ENCODE results near the gene PHF5A. TPM values are rescaled to one million over a fixed set of nuclear protein-coding genes. Genes with fewer than 3 reads are reported as not detected.
"Not testable (repeated sequence)": the region's sequence is repeated elsewhere in the genome, so short reads cannot be mapped to it uniquely, and the experiment has no call there.

Gene PHF5A
- total and polyA plus RNA-seq, 2 donors (not counting 1 experiment from before 2014, with no cell fraction given), result 61.5 to 63.3 TPM

DNA sequence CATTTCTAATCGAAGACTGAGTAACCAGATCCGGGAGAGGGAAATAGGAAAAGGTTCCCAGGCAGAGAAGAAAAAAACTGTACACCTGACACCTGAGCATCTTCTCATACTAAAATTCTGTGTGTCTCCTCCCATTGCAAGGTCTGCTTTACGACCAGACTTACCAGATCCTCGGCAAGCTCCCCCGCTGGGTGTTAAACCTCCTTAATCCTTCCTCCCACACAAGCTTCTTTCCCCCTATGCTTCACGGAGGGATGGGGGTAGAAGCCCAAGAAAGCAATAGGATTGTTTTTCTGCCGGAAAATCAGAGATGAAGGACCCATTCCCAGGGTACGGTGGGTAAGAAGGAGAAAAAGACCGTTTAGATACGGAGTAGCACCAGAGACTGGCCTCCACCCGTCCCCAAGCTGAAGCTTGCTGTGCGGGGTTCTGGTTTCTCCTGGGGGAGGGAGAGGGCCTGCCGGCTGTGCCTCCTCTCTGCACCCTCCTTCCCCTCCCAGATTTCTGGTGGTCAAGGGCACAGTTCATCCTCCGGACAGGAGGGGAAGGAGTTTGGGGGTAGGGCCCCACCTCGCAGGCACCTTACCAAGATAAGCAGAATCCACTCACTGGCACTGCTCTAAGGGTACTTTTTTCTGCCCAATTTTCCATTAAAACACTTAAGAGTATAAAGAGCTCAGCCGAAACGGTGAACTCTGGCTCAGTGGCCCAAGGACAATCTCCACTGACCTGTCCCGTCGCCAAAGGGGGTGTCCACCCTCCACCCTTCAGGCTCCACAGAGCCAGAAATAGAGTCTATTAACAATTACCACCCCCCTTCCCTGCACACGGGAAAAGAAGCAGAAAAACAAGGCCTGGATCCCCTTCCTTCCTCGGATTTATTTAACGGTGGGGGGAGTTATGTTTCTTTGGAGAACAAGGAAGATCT lies 23.1 kb downstream of the PHF5A start:
- Histone ChIP-seq H3K27me3 (ENCODE audit: control insufficient read depth, insufficient read depth, low read length) (no peaks in the 10 kb centered on the region), H3K4me3 (replicated peaks in 1 of 4; ENCODE audit: control extremely low read depth in 1 of 4, insufficient read depth in 1 of 4, low read depth in 3 of 4, low read length in 4 of 4) (peak overlapping the region; percentile 81 to 98 (median 96)), H3K27ac (ENCODE audit: insufficient read depth, low read length) (peak overlapping the region; percentile 98), H3K79me2 (ENCODE audit: control insufficient read depth, insufficient read depth, low read length) (peaks cover 61% of the 10 kb centered on the region), H3K4me1 (ENCODE audit: control insufficient read depth, extremely low read depth, insufficient read depth, low read length) (no peaks in the 10 kb centered on the region), H3K9me3 (ENCODE audit: control insufficient read depth, insufficient read depth, low read depth, low read length) (no peaks in the 10 kb centered on the region), H2AFZ (ENCODE audit: low read length) (no peak overlapping the region), H3K36me3 (ENCODE audit: control insufficient read depth, insufficient read depth, low read length) (peaks cover 4% of the 10 kb centered on the region), H4K20me1 (ENCODE audit: control insufficient read depth, extremely low read depth, insufficient read depth, low read length) (peaks cover 3% of the 10 kb centered on the region), H3K9ac (ENCODE audit: insufficient read depth, low read length) (peak overlapping the region; percentile 90), H3K4me2 (ENCODE audit: extremely low read depth, insufficient read depth, low read length) (peak overlapping the region; percentile 88)
- TF ChIP-seq EZH2 (IDR thresholded peaks at IDR 0.05; ENCODE audit: low read length, missing control alignments), result no peak
- TF ChIP-seq, protein P1, sequence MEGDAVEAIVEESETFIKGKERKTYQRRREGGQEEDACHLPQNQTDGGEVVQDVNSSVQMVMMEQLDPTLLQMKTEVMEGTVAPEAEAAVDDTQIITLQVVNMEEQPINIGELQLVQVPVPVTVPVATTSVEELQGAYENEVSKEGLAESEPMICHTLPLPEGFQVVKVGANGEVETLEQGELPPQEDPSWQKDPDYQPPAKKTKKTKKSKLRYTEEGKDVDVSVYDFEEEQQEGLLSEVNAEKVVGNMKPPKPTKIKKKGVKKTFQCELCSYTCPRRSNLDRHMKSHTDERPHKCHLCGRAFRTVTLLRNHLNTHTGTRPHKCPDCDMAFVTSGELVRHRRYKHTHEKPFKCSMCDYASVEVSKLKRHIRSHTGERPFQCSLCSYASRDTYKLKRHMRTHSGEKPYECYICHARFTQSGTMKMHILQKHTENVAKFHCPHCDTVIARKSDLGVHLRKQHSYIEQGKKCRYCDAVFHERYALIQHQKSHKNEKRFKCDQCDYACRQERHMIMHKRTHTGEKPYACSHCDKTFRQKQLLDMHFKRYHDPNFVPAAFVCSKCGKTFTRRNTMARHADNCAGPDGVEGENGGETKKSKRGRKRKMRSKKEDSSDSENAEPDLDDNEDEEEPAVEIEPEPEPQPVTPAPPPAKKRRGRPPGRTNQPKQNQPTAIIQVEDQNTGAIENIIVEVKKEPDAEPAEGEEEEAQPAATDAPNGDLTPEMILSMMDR (conservative IDR thresholded peaks at IDR 0.05 in 1 of 2, IDR thresholded peaks at IDR 0.05 in 1 of 2; ENCODE audit: low read depth in 1 of 2, low read length in 2 of 2), result no peak
- no peak for DNase-seq (ENCODE audit: low read depth in 2 of 2)

- TF ChIP-seq, protein P1 (conservative IDR thresholded peaks at IDR 0.05 in 1 of 2, IDR thresholded peaks at IDR 0.05 in 1 of 2; ENCODE audit: low read depth in 1 of 2, low read length in 2 of 2), result no peak
- TF ChIP-seq EZH2 (IDR thresholded peaks at IDR 0.05; ENCODE audit: low read length, missing control alignments), result no peak
- DNase-seq (ENCODE audit: low read depth in 2 of 2), result peak; percentile 97
- Histone ChIP-seq H3K4me1 (ENCODE audit: control insufficient read depth, extremely low read depth, insufficient read depth, low read length) (no peaks in the 10 kb centered on the region), H3K4me3 (replicated peaks in 1 of 4; ENCODE audit: control extremely low read depth in 1 of 4, insufficient read depth in 1 of 4, low read depth in 3 of 4, low read length in 4 of 4) (peak overlapping the region; percentile 81 to 98 (median 96)), H3K4me2 (ENCODE audit: extremely low read depth, insufficient read depth, low read length) (peak overlapping the region; percentile 88), H3K9ac (ENCODE audit: insufficient read depth, low read length) (peak overlapping the region; percentile 90), H3K9me3 (ENCODE audit: control insufficient read depth, insufficient read depth, low read depth, low read length) (no peaks in the 10 kb centered on the region), H2AFZ (ENCODE audit: low read length) (peak overlapping the region; percentile 57), H4K20me1 (ENCODE audit: control insufficient read depth, extremely low read depth, insufficient read depth, low read length) (peaks cover 3% of the 10 kb centered on the region), H3K79me2 (ENCODE audit: control insufficient read depth, insufficient read depth, low read length) (peaks cover 67% of the 10 kb centered on the region), H3K36me3 (ENCODE audit: control insufficient read depth, insufficient read depth, low read length) (peaks cover 4% of the 10 kb centered on the region), H3K27ac (ENCODE audit: insufficient read depth, low read length) (peak overlapping the region; percentile 98), H3K27me3 (ENCODE audit: control insufficient read depth, insufficient read depth, low read length) (no peaks in the 10 kb centered on the region)
Measured at GRCh38 chr22:41444360-41445128, 23.9 kb downstream of the PHF5A start.

DNA sequence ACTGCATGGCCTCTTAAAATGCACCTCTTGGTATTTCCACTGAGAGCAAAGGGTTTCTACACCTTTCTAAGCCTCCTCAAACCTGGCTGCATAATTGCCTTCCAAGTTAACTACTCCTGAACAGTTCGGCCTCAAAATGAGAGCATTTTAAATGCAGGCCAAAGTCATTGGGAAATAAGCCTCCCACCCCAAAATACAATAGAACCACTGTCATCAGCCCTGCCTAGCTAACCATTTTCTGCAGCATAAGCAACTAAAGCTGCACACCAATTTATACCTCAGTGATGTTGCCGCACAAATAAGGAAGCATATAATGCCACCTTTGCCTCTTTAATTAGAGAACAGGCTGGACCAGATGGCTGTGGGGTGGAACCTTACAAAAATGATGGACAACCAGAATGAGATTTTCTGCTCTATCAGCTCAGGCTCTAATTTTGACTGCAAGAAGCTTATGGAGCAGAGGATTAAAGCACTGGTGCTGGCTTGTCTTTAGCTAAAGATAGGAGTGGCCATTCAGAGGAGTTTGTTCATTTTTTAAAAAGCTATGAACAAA lies 26.2 kb downstream of the PHF5A start:
- TF ChIP-seq EZH2 (IDR thresholded peaks at IDR 0.05; ENCODE audit: low read length, missing control alignments), result no peak
- TF ChIP-seq, protein P1 (conservative IDR thresholded peaks at IDR 0.05 in 1 of 2, IDR thresholded peaks at IDR 0.05 in 1 of 2; ENCODE audit: low read depth in 1 of 2, low read length in 2 of 2), result no peak
- Histone ChIP-seq H2AFZ (ENCODE audit: low read length) (no peak overlapping the region), H3K4me2 (ENCODE audit: extremely low read depth, insufficient read depth, low read length) (no peak overlapping the region), H4K20me1 (ENCODE audit: control insufficient read depth, extremely low read depth, insufficient read depth, low read length) (peaks cover 3% of the 10 kb centered on the region), H3K36me3 (ENCODE audit: control insufficient read depth, insufficient read depth, low read length) (peaks cover 5% of the 10 kb centered on the region), H3K9me3 (ENCODE audit: control insufficient read depth, insufficient read depth, low read depth, low read length) (no peaks in the 10 kb centered on the region), H3K4me3 (replicated peaks in 1 of 4; ENCODE audit: control extremely low read depth in 1 of 4, insufficient read depth in 1 of 4, low read depth in 3 of 4, low read length in 4 of 4) (no peak overlapping the region), H3K27me3 (ENCODE audit: control insufficient read depth, insufficient read depth, low read length) (no peaks in the 10 kb centered on the region), H3K4me1 (ENCODE audit: control insufficient read depth, extremely low read depth, insufficient read depth, low read length) (no peaks in the 10 kb centered on the region), H3K9ac (ENCODE audit: insufficient read depth, low read length) (no peak overlapping the region), H3K79me2 (ENCODE audit: control insufficient read depth, insufficient read depth, low read length) (peaks cover 83% of the 10 kb centered on the region), H3K27ac (ENCODE audit: insufficient read depth, low read length) (no peak overlapping the region)
- DNase-seq (ENCODE audit: low read depth in 2 of 2), result no peak

DNA sequence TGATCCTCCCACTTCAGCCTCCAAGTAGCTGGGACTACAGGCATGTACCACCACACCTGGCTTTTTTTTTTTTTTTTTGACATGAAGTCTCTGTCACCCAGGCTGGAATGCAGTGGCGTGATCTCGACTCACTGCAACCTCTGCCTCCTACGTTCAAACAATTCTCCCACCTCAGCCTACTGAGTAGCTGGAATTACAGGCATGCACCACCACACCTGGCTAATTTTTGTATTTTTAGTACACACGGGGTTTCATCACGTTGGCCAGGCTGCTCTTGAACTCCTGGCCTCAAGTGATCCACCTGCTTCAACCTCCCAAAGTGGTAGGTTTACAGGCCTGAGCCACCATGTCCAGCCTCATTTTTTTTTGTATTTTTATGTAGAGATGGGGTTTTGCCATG lies 28.0 kb downstream of the PHF5A start:
- H3K4me3 ChIP-seq (replicated peaks in 1 of 4; ENCODE audit: control extremely low read depth in 1 of 4, insufficient read depth in 1 of 4, low read depth in 3 of 4, low read length in 4 of 4); H3K9me3 ChIP-seq (ENCODE audit: control insufficient read depth, insufficient read depth, low read depth, low read length); H3K27me3 ChIP-seq (ENCODE audit: control insufficient read depth, insufficient read depth, low read length); H3K27ac ChIP-seq (ENCODE audit: insufficient read depth, low read length); H4K20me1 ChIP-seq (ENCODE audit: control insufficient read depth, extremely low read depth, insufficient read depth, low read length); H3K4me2 ChIP-seq (ENCODE audit: extremely low read depth, insufficient read depth, low read length); H2AFZ ChIP-seq (ENCODE audit: low read length); H3K4me1 ChIP-seq (ENCODE audit: control insufficient read depth, extremely low read depth, insufficient read depth, low read length); H3K9ac ChIP-seq (ENCODE audit: insufficient read depth, low read length); DNase-seq (ENCODE audit: low read depth in 2 of 2): not testable (repeated sequence)
- H3K36me3 ChIP-seq (ENCODE audit: control insufficient read depth, insufficient read depth, low read length), result peaks cover 15% of the 10 kb centered on the region
- peaks cover 90% of the 10 kb centered on the region for H3K79me2 ChIP-seq (ENCODE audit: control insufficient read depth, insufficient read depth, low read length)

Measured in fibroblast of lung (primary cell).